Upper lobe of left lung (tissue), 4 donors: ENCODE results near the gene RORB.

Experiments
- CTCF ChIP-seq, 6 experiments: fragments of 450-650 bp in 4 of 6; fragments of 200-600 bp in 2 of 6; sonication (generic) in 2 of 6; IDR thresholded peaks; one replicate each; pipeline ENCODE4 v1.5.1; 2016 to 2019; ENCODE audit warnings: antibody characterized with exemption in 6 of 6
- POLR2A ChIP-seq, 4 donors: fragments of 450-650 bp; IDR thresholded peaks; one replicate each; pipeline ENCODE4 v1.5.1; 2016 to 2017; ENCODE audit warnings: antibody characterized with exemption in 4 of 4, mild to moderate bottlenecking in 2 of 4
- POLR2AphosphoS5 ChIP-seq, 2 donors: sonication (generic); formaldehyde crosslinking; IDR thresholded peaks; one replicate each; pipeline ENCODE4 v1.5.1; 2017; ENCODE audit warnings: antibody characterized with exemption in 2 of 2

DNA sequence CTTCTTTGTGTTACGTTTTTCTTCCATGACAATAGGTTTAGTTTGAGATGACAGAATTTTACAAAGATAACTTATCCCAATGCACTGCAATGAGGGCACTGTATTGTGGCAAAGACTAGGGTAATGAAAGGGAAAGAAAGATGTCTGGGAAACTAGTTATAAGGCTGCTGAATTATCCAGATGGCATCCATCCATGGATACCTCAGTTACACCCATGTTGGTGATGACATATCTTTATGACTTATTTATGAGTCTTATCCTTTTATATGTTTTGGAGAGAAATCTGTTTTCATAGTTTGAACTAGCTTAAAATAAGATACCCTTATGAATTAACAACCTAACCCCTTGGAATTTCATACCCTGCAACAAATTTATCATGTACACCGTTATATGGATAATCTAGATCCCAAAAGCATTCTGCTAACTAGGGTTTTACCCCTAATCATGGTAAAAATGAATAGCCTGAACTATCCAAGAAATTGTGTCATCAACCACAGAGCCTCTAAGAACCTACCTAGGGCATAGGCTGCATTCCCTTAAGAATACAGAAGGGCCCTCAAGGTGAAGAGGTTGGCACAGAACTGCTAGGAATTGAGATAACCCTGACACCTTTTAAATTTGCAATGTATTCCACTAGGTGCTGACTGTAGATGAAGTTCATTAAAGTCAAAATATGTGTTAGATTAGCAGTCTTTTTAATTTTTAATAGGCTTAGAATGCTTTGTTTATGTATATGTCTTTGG is 49.5 kb upstream of the RORB start:
- TF ChIP-seq CTCF (IDR thresholded peaks at IDR 0.05): no peak
- TF ChIP-seq POLR2AphosphoS5 (IDR thresholded peaks at IDR 0.05): no peak
- no peak for TF ChIP-seq POLR2A (IDR thresholded peaks at IDR 0.05)
